IMR-90 (cell line): ENCODE results near the gene LIPE. TPM values are rescaled to one million over a fixed set of nuclear protein-coding genes. Genes with fewer than 3 reads are reported as not detected.

ENCODE experiments used
- ATAC-seq: fragments of 200-7000 bp; cut with Tn5 transposase; 2 replicates; pipeline ENCODE4 v1.9.1; 2020; ENCODE audit warnings: low read depth, mild to moderate bottlenecking, moderate library complexity
- BruUV-seq: library from RNA; stranded (reverse); fragments of 400-500 nt; replicated peaks from 2 replicates; lab custom pipeline; 2021; lab: Mats Ljungman, UMichigan
- CTCF ChIA-PET: fragments of 300-600 bp; formaldehyde crosslinking; extraction: SDS; loops from one replicate; lab custom pipeline; 2021; ENCODE audit warnings: antibody characterized with exemption; lab: Yijun Ruan, JAX
- POLR2A ChIA-PET: fragments of 300-600 bp; sonication (Branson Sonifier 250); formaldehyde crosslinking; loops from one replicate; lab custom pipeline; 2022; ENCODE audit warnings: antibody characterized with exemption; ENCODE audit not compliant: unreplicated experiment; lab: Charles Lee
- DNase-seq: peaks from one replicate; pipeline ENCODE4 v3.0.0; 2013
- H2AFZ ChIP-seq: replicated peaks from 2 replicates; pipeline ENCODE3; 2013; ENCODE audit warnings: low read length, mild to moderate bottlenecking; ENCODE audit not compliant: poor library complexity
- H2AK5ac ChIP-seq: 2 replicates; pipeline ENCODE4 v1.6.1; 2013; ENCODE audit warnings: low read depth, low read length, inconsistent platforms
- H2AK9ac ChIP-seq: replicated peaks from 2 replicates; pipeline ENCODE3; 2013; ENCODE audit warnings: mild to moderate bottlenecking, low read depth, low read length, moderate library complexity; ENCODE audit not compliant: poor library complexity
- H2BK120ac ChIP-seq: 2 replicates; pipeline ENCODE4 v1.6.1; 2013; ENCODE audit warnings: low read depth, low read length, inconsistent platforms
- H2BK15ac ChIP-seq: 3 replicates; pipeline ENCODE4 v1.6.1; 2013; ENCODE audit warnings: low read depth, low read length, inconsistent platforms
- H2BK20ac ChIP-seq: 2 replicates; pipeline ENCODE4 v1.6.1; 2013; ENCODE audit warnings: low read depth, mild to moderate bottlenecking, inconsistent platforms, low read length, moderate library complexity
- H2BK5ac ChIP-seq: 2 replicates; pipeline ENCODE4 v1.6.1; 2013; ENCODE audit warnings: mild to moderate bottlenecking, low read depth, low read length, inconsistent platforms; ENCODE audit not compliant: poor library complexity, severe bottlenecking
- H3K14ac ChIP-seq: replicated peaks from 2 replicates; pipeline ENCODE4 v1.6.1; 2013; ENCODE audit warnings: low read depth, low read length, inconsistent platforms
- H3K18ac ChIP-seq: 2 replicates; pipeline ENCODE4 v1.6.1; 2013; ENCODE audit warnings: low read depth, low read length, control low read depth
- H3K23ac ChIP-seq: 2 replicates; pipeline ENCODE4 v1.6.1; 2013; ENCODE audit warnings: low read depth, low read length, inconsistent platforms
- H3K27ac ChIP-seq: 2 replicates; pipeline ENCODE4 v1.5.1; 2013; ENCODE audit warnings: mild to moderate bottlenecking, control low read depth, low read length; ENCODE audit not compliant: insufficient read depth
- H3K27me3 ChIP-seq: 2 replicates; pipeline ENCODE4 v1.6.1; 2013; ENCODE audit warnings: low read length; ENCODE audit not compliant: control insufficient read depth, insufficient read depth
- H3K36me3 ChIP-seq: 2 replicates; pipeline ENCODE4 v1.6.1; 2013; ENCODE audit warnings: low read length, mixed read lengths; ENCODE audit not compliant: control insufficient read depth, insufficient read depth
- H3K4ac ChIP-seq: 2 replicates; pipeline ENCODE4 v1.6.1; 2013; ENCODE audit warnings: low read depth, low read length, inconsistent platforms
- H3K4me1 ChIP-seq: 2 replicates; pipeline ENCODE4 v1.6.1; 2013; ENCODE audit warnings: low read length, mixed read lengths; ENCODE audit not compliant: control insufficient read depth, insufficient read depth
- H3K4me2 ChIP-seq: 2 replicates; pipeline ENCODE4 v1.6.1; 2013; ENCODE audit warnings: low read depth, mild to moderate bottlenecking, control low read depth, low read length, moderate library complexity
- H3K4me3 ChIP-seq: 2 replicates; pipeline ENCODE4 v1.5.1; 2013; ENCODE audit warnings: low read depth, mild to moderate bottlenecking, control low read depth, low read length, moderate library complexity; ENCODE audit not compliant: insufficient read depth
- H3K56ac ChIP-seq: 2 replicates; pipeline ENCODE4 v1.6.1; 2013; ENCODE audit warnings: low read length, inconsistent platforms; ENCODE audit not compliant: insufficient read depth; ENCODE audit errors: extremely low read depth
- H3K79me1 ChIP-seq, 2 experiments: 2 replicates each; pipeline ENCODE4 v1.6.1; 2013; ENCODE audit warnings: low read length in 2 of 2, inconsistent platforms in 1 of 2, low read depth in 1 of 2
- H3K9ac ChIP-seq: 2 replicates; pipeline ENCODE4 v1.6.1; 2013; ENCODE audit warnings: low read depth, low read length, control low read depth
- H3K9me1 ChIP-seq: 2 replicates; pipeline ENCODE4 v1.6.1; 2013; ENCODE audit warnings: low read length, inconsistent platforms; ENCODE audit not compliant: insufficient read depth
- H3K9me3 ChIP-seq: 2 replicates; pipeline ENCODE4 v1.6.1; 2013; ENCODE audit warnings: low read length; ENCODE audit not compliant: control insufficient read depth, insufficient read depth
- H4K20me1 ChIP-seq: 2 replicates; pipeline ENCODE4 v1.6.1; 2013; ENCODE audit warnings: low read length, inconsistent platforms; ENCODE audit not compliant: insufficient read depth
- H4K5ac ChIP-seq: 2 replicates; pipeline ENCODE4 v1.6.1; 2013; ENCODE audit warnings: mild to moderate bottlenecking, low read depth, low read length, control low read depth
- H4K8ac ChIP-seq, 2 experiments: 2 replicates each; pipeline ENCODE4 v1.6.1; 2013; ENCODE audit warnings: low read depth in 2 of 2, low read length in 2 of 2, control low read depth in 1 of 2, inconsistent platforms in 1 of 2
- H4K91ac ChIP-seq: 2 replicates; pipeline ENCODE4 v1.6.1; 2013; ENCODE audit warnings: low read depth, low read length, inconsistent platforms; ENCODE audit not compliant: insufficient read depth
- CTCF ChIP-seq: conservative IDR thresholded peaks from 2 replicates; pipeline ENCODE4 v1.5.1; 2012; ENCODE audit warnings: mild to moderate bottlenecking, low read depth, low read length, improper control_type of control experiment
- MAFK ChIP-seq: IDR thresholded peaks from 2 replicates; pipeline ENCODE4 v1.6.1; 2012; ENCODE audit warnings: low read depth, low read length, improper control_type of control experiment
- MAZ ChIP-seq: IDR thresholded peaks from 2 replicates; pipeline ENCODE4 v1.6.1; 2012; ENCODE audit warnings: low read depth, mild to moderate bottlenecking, low read length, improper control_type of control experiment, moderate library complexity, borderline replicate concordance
- MXI1 ChIP-seq: IDR thresholded peaks from 2 replicates; pipeline ENCODE4 v1.6.1; 2012; ENCODE audit warnings: low read depth, mild to moderate bottlenecking, low read length, moderate library complexity, borderline replicate concordance
- NFE2L2 ChIP-seq: fragments of 150-350 bp; IDR thresholded peaks from 2 replicates; pipeline ENCODE4 v1.6.1; 2016; ENCODE audit warnings: low read depth, mild to moderate bottlenecking, low read length
- RFX5 ChIP-seq: IDR thresholded peaks from 2 replicates; pipeline ENCODE4 v1.8.0; 2012; ENCODE audit warnings: low read depth, mild to moderate bottlenecking, low read length, moderate library complexity
- USF2 ChIP-seq: fragments of 150-350 bp; IDR thresholded peaks from 2 replicates; pipeline ENCODE4 v1.6.1; 2017; ENCODE audit warnings: mild to moderate bottlenecking, antibody characterized with exemption, low read length, low read depth
- WGBS, 2 experiments: methylation state at CpG; one replicate each; pipeline versions ENCODE4 v1.1.5 to v1.1.7; 2013; ENCODE audit warnings: missing lambda C conversion rate in 2 of 2; ENCODE audit not compliant: insufficient read length in 1 of 2; ENCODE audit errors: extremely low coverage in 2 of 2; 5-methylcytosine and 5-hydroxymethylcytosine counted together
- dilution Hi-C: fragments of 300-500 bp; cut with HindIII; formaldehyde crosslinking; loops from one replicate; pipeline ENCODE4 v1.14.3; 2018; ENCODE audit warnings: low sequenced_read_pairs; ENCODE audit not compliant: unreplicated experiment
- in situ Hi-C: fragments of 300-500 bp; cut with MboI; formaldehyde crosslinking; loops from 3 replicates; pipeline ENCODE4 v1.14.3; 2019; ENCODE audit warnings: low sequenced_read_pairs, inconsistent platforms, mixed read lengths
- intact Hi-C: fragments of 100-400 bp; cut with micrococcal nuclease; formaldehyde crosslinking; loops from 2 replicates; pipeline ENCODE4 v1.10.0; 2022
- polyA plus RNA-seq, 3 experiments: library from polyadenylated mRNA; depleted of rRNA; stranded (reverse); fragments of >200 nt; gene quantifications; 2 replicates each; pipeline ENCODE4 v1.2.3, GENCODE V29; 2012; ENCODE audit warnings: low replicate concordance in 1 of 3
- total RNA-seq: library from RNA; depleted of rRNA; stranded (reverse); fragments of >200 nt; gene quantifications from 2 replicates; pipeline ENCODE4 v1.2.3, GENCODE V29; 2012

LIPE gene
- total and polyA plus RNA-seq, 2 of the 4 experiments (the other 2 are of a cell fraction): 1.1 to 5.4 TPM

GRCh38 chr19:42389899-42390298 lies 37.3 kb downstream of the LIPE start, which contains the start of gene CNFN:
Gene CNFN, minus strand, starts transcription at chr19:42390297. Its CDS starts 1,260 bp downstream, at chr19:42389037.
- dilution Hi-C loops: no loop called here
- 46% methylated on average over 6 of the region's 12 CpGs; no CpG with 5 or more reads in 1 of the 2 experiments for WGBS, 2 experiments
- ATAC-seq: no peak

More at GRCh38 chr19:42389899-42390298, 37.3 kb downstream of the LIPE start, which contains the start of gene CNFN:
- intact Hi-C loops: no loop called here
- H3K27ac ChIP-seq: no peak within 1 kb of the TSS
- no TSS peak for BruUV-seq
- no peak within 1 kb of the TSS for H3K23ac ChIP-seq
- H2BK20ac ChIP-seq: no peak within 1 kb of the TSS
- TF ChIP-seq MAZ (no peak), MAFK (no peak), MXI1 (no peak), RFX5 (no peak), USF2 (no peak), CTCF (no peak), NFE2L2 (no peak)
- H4K20me1 ChIP-seq: no peaks in the 10 kb centered on the region; the same call in none of the 2 replicates
- no peak for DNase-seq
- no peaks in the 10 kb centered on the region for H3K36me3 ChIP-seq
- no peak within 1 kb of the TSS for H3K56ac ChIP-seq
- no peak within 1 kb of the TSS for H3K9ac ChIP-seq
- H3K9me3 ChIP-seq: no peaks in the 10 kb centered on the region
- in situ Hi-C loops: loop anchor here (10.0 kb wide), 1 partner anchor 275 kb away; no protein-coding TSS in a partner anchor
- H3K18ac ChIP-seq: no peak within 1 kb of the TSS
- H2BK120ac ChIP-seq: no peak within 1 kb of the TSS
- ChIA-PET CTCF (no interaction called here), POLR2A (no interaction called here)
- no peaks in the 10 kb centered on the region for H3K4me1 ChIP-seq
- no peaks in the 10 kb centered on the region for H3K9me1 ChIP-seq
- no peak within 1 kb of the TSS for H3K4me2 ChIP-seq
- no peak within 1 kb of the TSS for H3K4me3 ChIP-seq
- H2AK5ac ChIP-seq: no peak within 1 kb of the TSS
- H4K5ac ChIP-seq: no peak within 1 kb of the TSS
- no peak within 1 kb of the TSS for H2AFZ ChIP-seq
- H3K27me3 ChIP-seq: peaks cover 34% of the 10 kb centered on the region
- H4K91ac ChIP-seq: no peak within 1 kb of the TSS
- no peak within 1 kb of the TSS for H3K14ac ChIP-seq
- H4K8ac ChIP-seq: no peak within 1 kb of the TSS
- H2AK9ac ChIP-seq: no peak within 1 kb of the TSS
- H2BK5ac ChIP-seq: no peak within 1 kb of the TSS
- H2BK15ac ChIP-seq: no peak within 1 kb of the TSS
- no peak within 1 kb of the TSS for H3K4ac ChIP-seq
- no peaks in the 10 kb centered on the region for H3K79me1 ChIP-seq
